Stimulated activated CD4-positive, alpha-beta T cell treated with anti-CD3 and anti-CD28 coated beads, Interleukin-1b, Interleukin-23, amount 100 ng/mL, for 4 hours (primary cell): ENCODE results near the gene ITPKA.
A peak's percentile ranks its signal among the peaks of the same experiment; 100 is the strongest.
"Not testable (repeated sequence)": the region's sequence is repeated elsewhere in the genome, so short reads cannot be mapped to it uniquely, and the experiment has no call there.

ENCODE experiments used
- DNase-seq, 2 donors: peaks; one replicate each; pipeline ENCODE4 v3.0.0-alpha.2; 2020; ENCODE audit warnings: low read depth in 2 of 2

Gene ITPKA

DNA sequence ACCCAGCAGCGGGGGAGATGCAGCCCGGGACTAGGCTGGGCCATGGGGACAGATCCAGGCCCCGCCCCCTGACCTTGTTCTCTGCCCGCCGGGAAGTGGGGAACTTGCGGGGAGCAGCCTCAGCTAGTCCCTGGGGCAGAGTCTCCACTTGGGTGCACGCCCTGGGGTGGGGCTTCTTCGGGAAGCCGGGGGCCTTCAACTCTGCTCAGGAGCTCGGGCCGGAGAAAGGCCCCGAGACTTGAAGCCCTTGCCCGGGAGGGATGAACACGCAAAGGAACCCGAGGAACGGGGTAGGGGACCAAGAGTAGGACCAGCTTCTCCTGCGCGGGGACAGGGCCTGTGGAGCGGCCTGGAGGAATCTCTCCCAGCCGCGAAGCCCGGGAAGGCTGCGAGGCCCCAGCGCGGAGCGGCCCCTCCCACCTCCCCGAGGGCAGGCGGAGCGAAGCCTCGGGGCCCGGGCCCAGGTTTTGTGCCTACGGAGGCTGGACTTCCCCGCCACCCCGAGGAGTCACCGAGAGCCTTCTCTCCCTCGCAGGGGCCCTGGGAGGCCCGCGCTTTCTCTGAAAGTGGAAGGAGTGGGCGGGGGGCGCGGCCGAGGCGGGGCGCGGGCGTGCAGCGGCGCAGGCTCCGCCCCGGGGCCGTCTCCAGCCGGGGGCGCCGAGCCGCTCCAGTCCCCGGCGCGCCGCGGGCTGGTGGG is at the start of gene ITPKA:
ITPKA (plus strand) TSS at position 670 of the 697 bp plus-strand sequence. CDS start 54 bp downstream, outside the sequence.
- DNase-seq, result peak; percentile 88 to 91

GRCh38 chr15:41445399-41445798 is 48.3 kb upstream of the ITPKA start:
- no peak for DNase-seq

GRCh38 chr15:41462084-41462795 is 31.4 kb upstream of the ITPKA start:
- DNase-seq, result no peak

DNA sequence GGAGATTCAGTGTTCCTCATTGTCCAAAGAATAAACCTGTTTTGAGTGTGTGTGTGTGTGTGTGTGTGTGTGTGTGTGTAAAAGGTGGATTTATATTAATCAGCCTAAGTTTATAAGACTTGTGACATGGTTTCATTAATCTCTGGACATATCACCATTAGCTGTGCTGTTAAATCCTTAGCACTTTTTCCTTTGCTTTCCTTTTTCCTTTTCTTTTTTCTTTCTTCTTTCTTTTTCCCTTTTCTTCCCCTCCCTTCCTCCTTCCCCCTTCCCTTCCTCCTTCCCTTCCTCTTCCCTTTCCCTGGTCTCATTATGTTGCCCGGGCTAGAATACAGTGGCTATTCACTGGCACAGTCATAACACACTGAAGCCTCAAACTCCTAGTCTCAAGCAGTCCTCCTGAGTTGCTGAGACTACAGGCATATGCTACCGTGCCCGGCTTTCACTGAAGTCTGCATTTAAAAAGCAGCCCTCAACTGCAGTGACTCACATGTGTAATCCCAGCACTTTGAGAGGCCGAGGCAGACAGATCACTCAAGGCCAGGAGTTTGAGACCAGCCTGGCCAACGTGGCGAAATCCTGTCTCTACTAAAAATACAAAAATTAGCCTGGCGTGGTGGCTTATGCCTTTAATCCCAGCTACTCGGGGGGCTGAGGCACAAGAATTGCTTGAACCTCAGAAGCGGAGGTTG is 28.6 kb upstream of the ITPKA start:
- no peak for DNase-seq

- DNase-seq, result peak in 1 of 2 donors; percentile 19
Measured at GRCh38 chr15:41465822-41466421, 27.8 kb upstream of the ITPKA start.

- no peak for DNase-seq
Measured at GRCh38 chr15:41466711-41467110, 27.0 kb upstream of the ITPKA start.

- DNase-seq, result not testable (repeated sequence)
Measured at GRCh38 chr15:41469644-41470043, 24.0 kb upstream of the ITPKA start.

- DNase-seq, result no peak
Measured at GRCh38 chr15:41473418-41473817, 20.3 kb upstream of the ITPKA start.

- no peak for DNase-seq
Measured at GRCh38 chr15:41474436-41474835, 19.2 kb upstream of the ITPKA start.

DNA sequence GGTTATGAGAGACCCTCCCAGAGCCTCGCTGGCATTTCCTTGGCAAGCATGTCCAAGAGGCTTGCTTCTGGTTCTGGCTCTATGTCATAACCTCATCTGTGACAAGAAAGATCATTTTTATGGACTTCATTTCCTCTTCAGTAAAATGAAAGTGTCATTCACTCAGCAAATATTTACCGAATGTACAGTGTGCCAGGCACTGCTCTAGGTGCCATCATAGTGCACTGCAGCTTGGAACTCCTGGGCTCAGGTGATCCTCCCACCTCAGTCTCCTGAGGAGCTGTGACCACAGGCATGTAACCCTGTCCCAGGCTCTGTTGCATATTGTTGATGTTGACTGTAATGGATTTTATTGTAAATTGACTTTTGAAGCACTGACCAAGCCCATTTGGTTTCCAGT is 18.7 kb upstream of the ITPKA start:
- no peak for DNase-seq

DNA sequence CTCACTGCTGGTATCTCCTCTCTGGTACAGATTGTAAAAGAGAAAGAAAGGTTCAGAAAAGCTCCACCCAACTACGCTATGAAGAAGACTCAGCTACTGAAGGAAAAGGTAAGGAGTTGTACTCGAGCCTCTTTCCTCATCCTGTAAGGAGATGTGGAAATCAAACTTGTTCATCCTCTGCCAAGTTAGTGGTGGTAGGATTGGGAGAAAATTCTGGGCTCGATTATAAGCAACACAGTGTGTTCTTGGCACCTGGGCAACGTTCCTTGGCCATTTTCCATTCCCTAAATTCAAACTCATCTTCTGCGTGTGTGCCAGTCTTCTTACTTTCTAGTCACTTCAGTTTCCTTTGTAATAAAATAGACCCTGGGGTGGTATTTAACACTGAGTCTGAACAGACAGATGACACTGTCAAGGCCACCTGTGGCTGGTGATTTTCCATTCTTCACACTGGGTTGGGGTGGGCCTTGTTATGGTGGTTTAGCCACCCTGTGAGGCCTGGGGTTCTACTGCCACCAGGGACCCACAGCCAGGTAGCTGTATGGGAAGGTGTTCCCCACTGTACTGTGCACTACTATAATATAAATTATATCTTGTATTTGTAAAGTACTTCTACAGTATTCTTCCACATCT is 17.1 kb upstream of the ITPKA start:
- DNase-seq, result no peak

DNA sequence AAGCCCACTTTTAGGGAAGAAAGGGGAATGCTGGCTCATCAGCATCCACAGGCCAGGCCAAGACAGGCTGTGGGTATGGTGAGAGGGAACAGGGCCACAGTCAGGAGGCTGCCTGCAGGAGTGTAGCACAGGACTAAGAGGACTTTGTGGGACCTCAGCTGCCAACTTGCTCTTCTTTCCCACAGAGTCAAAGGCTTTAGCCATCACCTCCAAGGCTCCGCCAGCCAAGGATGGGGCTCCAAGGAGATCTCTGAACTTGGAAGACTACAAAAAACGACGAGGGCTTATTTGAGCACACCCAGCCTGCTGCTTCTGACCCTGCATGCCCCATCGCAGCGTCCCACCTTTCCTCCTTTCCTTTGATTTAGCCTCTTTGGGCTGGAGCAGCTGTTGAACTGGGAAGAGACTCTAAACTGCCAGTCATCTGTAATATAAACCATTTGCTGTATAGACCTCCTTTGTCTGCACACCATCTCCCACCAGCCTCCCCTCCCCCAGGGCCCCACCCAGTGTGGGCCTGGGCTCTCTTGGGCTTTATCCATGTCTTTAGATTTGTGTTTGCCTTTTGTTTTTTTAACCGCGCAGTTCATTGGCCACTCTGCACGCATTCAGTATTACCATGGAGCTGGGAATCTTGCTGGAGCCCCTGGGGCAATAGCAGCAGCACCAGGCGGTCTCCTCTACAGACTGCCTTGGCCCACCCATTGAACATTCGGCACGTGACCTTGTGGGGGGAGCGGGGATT is 13.1 kb upstream of the ITPKA start:
- DNase-seq, result no peak

DNA sequence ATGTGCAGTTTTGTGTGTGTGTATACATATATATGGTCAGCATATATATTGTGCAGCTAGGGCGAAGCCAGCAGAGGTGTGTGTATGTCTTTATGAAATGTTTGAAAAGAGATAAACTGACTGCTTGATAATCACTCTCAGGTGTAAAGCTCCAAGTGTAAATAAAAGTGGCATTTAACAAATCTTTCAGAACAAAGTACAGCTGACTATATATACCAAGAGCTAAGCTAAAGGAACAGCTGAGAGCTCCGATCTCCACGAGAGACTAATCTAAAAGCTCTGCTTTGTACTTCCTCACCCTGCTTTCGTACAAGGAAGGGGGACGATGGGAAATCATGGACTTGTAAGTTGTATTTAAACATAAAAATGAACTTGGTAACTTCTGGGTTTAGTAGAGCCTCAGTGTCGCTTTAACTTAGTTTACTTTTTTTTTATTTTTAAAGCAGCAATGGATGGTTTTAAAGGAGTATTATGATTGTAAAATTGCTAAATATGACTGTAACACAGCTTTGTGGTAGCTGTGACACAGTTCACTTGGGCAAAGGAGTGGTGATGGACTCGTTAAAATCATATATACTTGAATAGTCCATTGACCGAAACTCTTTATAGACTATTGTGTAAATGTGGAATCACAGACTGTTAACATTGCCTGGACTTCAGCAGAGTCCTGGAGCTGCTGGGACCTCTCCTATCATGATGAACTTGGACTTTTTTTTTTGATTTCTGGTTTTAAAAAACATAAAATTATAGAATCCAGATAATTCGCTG is 11.4 kb upstream of the ITPKA start:
- DNase-seq, result no peak

GRCh38 chr15:41483115-41483514 is 10.6 kb upstream of the ITPKA start:
- no peak for DNase-seq

- DNase-seq, result no peak
Measured at GRCh38 chr15:41483519-41483918, 10.2 kb upstream of the ITPKA start.

DNA sequence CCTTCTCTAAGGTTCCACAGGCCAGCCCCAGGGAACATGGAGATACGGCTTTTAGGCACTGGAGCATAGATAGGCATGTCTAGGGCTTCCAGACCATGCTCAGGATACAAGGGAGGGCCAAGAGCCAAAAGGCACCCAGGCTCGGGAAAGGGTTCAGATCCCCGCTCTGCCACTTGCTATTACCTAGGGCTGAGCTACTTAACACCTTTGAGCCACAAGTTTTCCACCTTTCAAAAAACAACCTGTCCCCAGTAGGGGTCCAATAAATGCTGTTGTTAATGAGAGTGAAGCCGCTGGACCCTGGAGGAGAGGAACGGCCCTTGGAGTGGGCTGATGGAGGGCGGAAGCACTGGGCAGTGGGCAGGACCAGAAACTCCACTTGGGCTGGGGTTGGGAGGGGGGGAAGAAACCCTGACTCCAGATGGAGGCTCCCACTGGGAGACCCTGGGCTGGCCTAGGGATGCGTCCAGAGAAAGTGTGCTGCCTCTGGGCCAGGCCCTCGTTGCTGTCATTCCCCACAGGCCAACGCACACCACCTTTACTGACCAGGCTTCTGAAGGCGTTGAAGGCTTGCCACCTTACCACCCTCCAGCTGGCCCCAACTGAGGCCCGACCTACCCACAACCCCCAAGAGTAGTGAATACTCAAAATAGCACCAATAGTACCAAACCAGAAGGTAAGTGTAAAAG is 8.6 kb upstream of the ITPKA start:
- no peak for DNase-seq

DNA sequence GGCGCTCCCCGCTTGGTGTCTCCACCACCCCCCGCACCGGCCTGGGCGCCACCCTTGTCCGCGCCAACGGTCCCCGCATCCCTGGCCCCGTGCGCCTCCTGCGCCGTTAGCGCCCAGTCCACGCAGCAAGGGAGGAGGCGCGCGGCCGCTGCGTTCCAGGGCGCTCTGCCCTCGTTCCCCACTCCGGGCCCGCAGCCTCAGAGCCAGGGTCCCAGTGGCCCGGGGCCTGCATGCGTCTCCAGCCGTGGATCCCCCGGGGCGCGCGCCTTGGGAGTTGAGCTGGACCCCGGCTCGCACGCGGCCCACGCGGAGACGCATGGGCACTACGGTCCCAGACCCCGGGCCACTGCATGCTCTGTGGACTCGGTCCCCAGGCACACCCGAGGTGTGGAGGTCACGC is 7.4 kb upstream of the ITPKA start:
- no peak for DNase-seq

GRCh38 chr15:41487381-41487780 is 6.3 kb upstream of the ITPKA start:
- DNase-seq, result no peak

GRCh38 chr15:41487802-41488201 is 5.9 kb upstream of the ITPKA start:
- DNase-seq, result no peak

DNA sequence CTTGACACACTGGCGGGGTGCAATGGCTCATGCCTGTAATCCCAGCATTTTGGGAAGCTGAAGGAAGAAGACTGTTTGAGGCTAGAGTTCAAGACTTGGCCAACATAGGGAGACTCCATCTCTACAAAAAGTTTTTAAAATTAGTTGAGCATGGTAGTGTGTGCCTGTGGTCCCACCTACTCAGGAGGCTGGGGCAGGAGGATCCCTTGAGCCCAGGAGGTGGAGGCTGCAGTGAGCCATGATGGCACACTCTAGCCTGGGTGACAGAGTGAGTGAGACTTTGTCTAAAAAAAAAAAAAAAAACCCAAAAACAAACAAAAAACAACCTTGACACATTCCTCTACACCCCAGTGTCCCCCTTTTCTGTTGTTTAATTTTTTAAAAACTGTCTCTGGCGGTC is 4.0 kb upstream of the ITPKA start:
- DNase-seq, result no peak
